Stimulated activated CD4-positive, alpha-beta T cell treated with anti-CD3 and anti-CD28 coated beads, TNF-alpha, amount 100 ng/mL, for 48 hours (primary cell): Measurements from ENCODE around the gene TMEM35B.
"Not testable (repeated sequence)": the region's sequence is repeated elsewhere in the genome, so short reads cannot be mapped to it uniquely, and the experiment has no call there.

Experiments used
- DNase-seq, 3 donors: peaks; one replicate each; pipeline ENCODE4 v3.0.0-alpha.2; 2020; ENCODE audit warnings: low read depth in 3 of 3

The TMEM35B gene

DNA sequence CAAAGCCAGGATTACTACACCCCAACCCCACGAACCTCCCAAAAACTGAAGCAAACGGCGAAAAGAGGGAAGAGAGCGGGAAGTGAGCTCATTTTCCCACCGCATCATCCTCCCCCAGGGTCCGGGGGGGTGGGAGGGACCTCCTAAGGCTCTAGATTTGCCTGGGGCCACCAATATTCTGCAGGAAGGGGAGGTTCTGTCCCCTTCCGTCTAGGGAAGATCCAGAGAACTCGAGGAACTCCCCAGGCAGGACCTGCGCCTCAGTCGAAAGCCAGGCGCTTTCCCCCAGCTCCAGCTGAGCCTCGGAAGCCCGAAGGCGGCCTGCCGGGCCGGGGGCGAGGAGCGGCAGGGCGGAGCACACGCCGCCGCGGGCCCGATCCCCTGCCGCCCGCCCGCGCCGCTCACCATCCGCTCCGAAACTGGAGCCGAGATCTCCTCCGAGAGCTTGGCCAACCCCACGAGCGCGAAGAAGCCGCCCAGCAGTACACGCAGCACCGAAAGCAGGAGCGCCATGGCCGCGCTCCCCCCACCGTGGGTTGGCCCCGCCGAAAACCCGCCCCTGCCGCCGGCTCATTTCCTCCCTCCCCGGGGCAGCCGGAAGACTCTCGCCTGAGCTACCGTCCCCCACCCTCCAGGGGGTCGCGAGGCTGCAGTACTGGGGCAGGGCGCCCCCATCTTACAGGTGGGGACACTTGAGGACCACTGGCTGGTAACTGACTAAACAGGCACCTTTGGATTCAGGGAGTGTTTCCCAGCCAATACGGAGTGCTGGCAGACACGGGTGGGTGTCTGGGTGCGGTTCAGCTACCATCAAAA is at the start of gene TMEM35B:
Gene TMEM35B, minus strand, starts transcription at position 555 of the 816 bp plus-strand sequence. Its CDS starts 42 bp downstream, at position 513.
- peak; percentile 55 to 67 (median 55) for DNase-seq

DNA sequence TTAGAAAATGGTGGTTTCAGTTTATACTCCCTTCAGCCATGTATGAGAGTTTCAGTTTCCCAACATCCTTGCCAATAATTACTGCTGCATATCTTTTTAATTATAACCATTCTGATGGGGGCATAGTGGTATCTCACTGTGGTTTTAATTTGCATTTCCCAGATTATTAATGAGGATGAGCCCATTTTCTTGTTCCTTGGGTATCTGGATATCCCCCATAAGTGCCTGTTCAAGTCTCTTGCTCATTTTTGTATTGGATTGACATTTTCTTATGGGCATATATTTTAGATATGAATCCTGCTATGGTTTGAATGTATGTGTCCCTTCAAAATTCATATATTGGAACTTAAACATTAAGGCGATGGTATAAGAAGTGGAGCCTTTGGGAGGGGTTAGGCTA is 48.2 kb upstream of the TMEM35B start:
- no peak for DNase-seq

- DNase-seq = no peak
Measured at GRCh38 chr1:35032384-35032739, 47.2 kb upstream of the TMEM35B start.

DNA sequence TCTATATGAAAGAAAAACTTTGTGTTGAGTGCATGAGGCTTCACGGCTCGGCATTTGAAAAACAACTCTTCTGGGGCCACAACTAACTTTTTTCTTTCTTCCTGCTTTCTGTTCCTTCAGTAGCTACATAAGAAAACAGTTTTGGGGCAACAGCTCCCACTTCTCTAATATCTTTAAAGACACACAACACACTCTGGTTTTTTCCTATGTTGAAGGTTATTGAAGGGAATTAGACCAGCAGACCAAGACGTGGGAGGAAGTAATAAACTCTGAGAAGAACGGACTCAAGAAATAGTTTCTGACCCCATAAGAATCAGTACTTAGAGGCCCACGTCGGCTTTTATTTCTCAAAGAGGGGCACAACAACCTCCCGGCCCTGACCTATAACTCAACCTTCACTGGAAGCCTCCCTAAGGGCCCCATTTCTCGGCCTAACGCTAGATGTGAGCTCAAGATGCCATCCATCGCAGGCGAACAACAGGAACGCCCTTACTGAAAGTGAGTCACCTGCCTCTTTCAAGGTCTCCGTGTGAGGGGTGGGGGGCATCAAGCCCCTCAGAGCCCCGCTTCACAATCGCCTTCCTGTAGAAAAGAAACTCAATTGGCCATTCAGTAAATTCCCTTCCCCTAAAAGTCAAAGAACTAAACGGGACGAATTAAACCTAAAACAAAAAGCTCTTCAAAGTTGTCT is 45.8 kb upstream of the TMEM35B start:
- DNase-seq = peak; percentile 12 to 23 (median 21)

- no peak for DNase-seq
Measured at GRCh38 chr1:35030338-35030737, 45.2 kb upstream of the TMEM35B start.

- no peak for DNase-seq
Measured at GRCh38 chr1:35029761-35030160, 44.6 kb upstream of the TMEM35B start.

DNA sequence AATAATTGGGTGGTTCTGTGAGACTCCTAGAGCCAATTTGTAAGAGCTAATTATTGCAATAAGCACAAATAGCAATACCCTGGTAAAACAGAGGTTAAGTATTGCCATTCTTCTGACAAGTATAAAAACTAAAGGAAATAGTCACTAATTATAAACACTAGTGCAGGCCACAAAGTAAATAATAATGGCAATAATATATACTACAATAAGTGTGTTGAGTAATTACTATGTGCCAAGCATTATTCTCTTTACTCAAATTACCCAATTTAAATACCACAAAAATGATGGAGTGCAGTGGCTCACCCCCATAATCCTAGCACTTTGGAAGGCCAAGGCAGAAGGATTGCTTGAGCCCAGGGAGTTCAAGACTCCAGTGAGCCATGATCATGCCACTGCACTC is 31.3 kb upstream of the TMEM35B start:
- no peak for DNase-seq

DNA sequence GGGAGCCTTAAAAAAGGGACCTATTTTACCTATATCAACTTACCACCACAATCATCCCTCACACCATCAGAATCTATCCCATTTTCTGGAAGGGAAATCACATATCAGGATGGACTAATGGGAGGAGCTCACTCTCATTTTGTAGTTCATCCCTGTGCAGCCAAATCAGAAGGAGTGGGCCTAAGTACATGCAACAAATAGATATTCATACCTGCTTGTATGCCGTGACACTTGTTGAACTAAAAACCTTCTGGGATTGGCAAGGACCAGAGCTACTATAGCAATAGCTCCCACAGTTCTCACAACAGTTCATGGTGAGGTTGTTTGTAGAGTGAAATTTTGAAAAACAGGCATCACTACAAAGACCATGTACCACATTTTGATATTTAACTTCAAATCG is 29.3 kb upstream of the TMEM35B start:
- DNase-seq = no peak

- no peak for DNase-seq
Measured at GRCh38 chr1:35005711-35006110, 20.6 kb upstream of the TMEM35B start.

- DNase-seq = no peak
Measured at GRCh38 chr1:35001743-35002142, 16.6 kb upstream of the TMEM35B start.

- DNase-seq = no peak
Measured at GRCh38 chr1:34994878-34995277, 9.7 kb upstream of the TMEM35B start.

DNA sequence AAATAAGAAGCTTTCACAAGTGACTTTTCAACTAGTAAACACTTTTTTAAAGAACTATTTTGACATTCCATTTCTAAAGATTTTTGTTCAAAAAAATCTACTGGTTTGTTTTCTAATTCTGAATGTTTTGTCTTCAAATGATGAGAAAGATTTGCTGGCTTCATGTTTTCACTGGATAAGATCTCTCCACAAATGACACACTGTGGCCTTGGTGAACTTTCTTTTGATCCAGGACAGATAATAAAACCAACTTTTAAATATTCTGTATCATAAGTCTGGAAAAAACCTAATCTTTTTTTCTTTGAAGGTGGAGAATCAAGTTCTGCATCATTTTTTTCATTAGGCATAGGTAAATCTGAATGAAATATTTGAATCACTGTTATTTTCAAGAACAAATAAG is 3.4 kb upstream of the TMEM35B start:
- no peak for DNase-seq

DNA sequence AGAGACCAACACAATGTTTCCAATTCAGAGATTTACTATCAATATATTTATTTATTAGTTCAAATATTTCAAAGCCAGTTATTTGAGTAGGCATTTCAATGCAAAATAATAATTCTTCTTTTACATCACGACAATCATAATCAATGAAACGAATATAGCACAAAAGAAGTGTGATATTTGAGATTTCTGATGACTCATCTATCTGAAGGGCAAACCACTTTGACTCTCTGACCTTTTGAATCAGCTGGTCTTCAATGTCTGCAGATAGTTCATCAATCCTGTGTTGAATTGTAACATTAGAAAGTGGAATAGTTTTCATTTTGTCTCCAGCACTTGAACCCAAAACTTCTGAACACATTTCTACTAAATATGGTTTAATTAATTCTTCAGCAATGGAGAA is 3.0 kb upstream of the TMEM35B start:
- no peak for DNase-seq

DNA sequence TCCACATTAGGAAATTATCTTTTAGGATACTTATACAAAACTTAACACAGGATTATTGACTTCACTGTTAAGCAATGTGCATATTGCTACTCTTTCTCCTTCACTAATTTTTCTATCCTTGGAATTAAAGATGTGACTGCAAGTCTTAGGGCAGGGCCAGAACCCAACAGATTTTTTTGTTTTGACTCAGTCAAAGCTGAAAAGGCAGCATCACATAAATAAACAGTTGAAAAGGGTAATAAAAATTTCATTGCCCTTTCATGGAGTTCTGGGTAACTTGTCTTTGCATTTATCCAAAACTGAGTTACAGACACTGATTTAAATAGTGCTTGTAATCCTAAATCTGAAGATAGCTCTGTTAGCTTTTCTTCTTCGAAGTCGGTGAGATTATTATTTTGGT is 1.9 kb upstream of the TMEM35B start:
- DNase-seq = no peak

DNA sequence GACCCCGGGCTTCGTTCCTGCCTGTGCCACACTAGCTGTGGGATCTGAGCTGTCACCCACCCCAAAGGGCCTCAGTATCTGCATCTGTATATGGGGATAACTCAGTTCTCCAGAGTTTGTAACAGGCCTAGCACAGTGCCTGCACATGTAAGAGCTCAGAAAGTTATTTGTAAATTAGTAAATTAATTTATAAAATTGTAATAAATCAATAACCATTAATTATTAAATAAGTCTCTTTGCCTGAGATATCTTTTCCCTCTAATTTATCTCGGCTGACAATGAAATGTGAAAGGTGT is 410 bp upstream of the TMEM35B start:
- not testable (repeated sequence) for DNase-seq

DNA sequence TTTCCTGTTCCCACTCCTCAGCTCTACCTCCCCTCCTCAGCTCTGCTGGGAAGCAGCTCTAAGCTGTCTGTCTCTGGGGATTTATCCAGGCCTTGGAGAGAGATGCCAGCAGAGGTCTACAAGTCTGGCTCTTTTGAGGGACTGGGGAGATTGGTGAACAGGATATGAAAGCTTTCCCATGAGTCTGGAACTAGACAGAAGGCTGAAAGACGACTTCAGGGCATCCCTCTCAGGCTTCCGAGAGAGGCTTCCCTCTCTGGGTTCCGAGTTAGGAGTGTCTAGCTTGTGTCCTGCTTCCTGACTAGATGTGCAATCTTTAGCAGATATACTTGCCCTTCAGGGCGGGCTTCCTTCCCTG is 733 bp downstream of the TMEM35B start:
- no peak for DNase-seq

DNA sequence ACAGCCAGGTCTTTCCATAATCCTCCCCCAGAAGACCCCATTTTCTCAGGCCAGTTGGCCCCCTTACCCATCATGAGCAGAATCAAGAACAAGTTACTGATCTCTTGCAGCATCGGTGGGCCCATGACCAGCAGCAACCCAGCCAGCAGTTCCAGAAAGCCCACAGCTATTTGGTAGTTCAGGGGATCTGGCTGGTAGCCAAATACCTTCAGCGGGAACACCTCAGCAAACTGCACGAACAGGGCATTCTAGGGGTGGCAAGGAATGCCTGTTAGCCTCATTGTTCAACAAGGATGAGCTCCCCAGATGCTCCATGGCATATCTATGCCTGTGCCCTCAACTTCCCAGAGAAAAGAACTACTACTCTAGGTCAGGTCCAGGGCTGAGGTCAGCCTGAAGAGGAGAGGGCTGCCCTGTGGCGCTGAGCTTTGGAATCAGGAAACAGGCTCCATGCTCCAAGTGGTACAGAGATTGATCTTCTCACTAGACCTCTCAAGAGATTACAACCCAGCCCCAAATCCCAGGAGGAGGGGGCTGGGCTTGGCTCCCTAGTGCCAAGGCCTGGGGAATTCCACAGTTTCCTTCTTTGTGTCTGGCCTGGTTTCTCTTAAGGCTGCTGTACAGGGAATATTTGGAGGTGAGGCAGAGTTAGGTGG is 1.3 kb downstream of the TMEM35B start:
- DNase-seq = no peak

GRCh38 chr1:34982820-34983376 is 2.2 kb downstream of the TMEM35B start:
- DNase-seq = no peak

GRCh38 chr1:34980715-34981114 is 4.4 kb downstream of the TMEM35B start:
- DNase-seq = no peak

DNA sequence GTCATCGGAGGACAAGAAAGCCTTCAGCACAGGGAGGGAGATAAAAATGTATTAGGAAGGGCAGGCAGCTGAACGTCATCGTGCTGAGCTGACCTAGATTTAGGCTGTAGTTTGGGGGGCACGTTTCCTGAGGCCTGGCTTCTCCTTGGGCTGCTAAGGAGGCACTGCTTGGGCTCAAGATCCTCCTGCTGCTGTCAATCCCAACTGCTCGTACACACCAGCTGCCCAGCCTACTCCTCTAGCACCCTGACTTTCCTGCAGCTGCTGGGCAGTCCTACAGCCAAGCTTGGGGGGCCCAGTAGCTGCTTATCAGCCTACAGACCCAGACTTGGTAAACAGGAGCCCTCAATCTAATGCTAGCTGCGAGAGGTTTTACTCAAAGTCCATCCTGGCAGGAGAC is 6.2 kb downstream of the TMEM35B start:
- no peak for DNase-seq

- no peak for DNase-seq
Measured at GRCh38 chr1:34977858-34978257, 7.3 kb downstream of the TMEM35B start.

- DNase-seq = no peak
Measured at GRCh38 chr1:34977210-34977471, 8.0 kb downstream of the TMEM35B start.
